A549 (cell line): Measurements from ENCODE around the gene TRAF7. TPM values are rescaled to one million over a fixed set of nuclear protein-coding genes. Genes with fewer than 3 reads are reported as not detected.

ENCODE experiments used
- ATAC-seq, 2 experiments: fragments of 200-7000 bp in 1 of 2; fragments of >200 bp in 1 of 2; cut with Nextera tagmentation in 1 of 2; cut with Tn5 transposase in 1 of 2; 3 replicates each; pipeline versions ENCODE4 v1.8.0 to v1.9.1; 2018 to 2020; ENCODE audit warnings: mild to moderate bottlenecking in 1 of 2, moderate library complexity in 1 of 2
- CTCF ChIA-PET: fragments of 300-600 bp; sonication (Branson Sonifier 250); formaldehyde crosslinking; extraction: SDS; loops from one replicate; lab custom pipeline; 2021; ENCODE audit warnings: antibody characterized with exemption, inconsistent platforms; lab: Yijun Ruan, JAX
- POLR2A ChIA-PET: fragments of 350-600 bp; formaldehyde crosslinking; extraction: SDS; loops from one replicate; lab custom pipeline; 2021; ENCODE audit warnings: antibody characterized with exemption, inconsistent platforms; lab: Yijun Ruan, JAX
- DNase-seq, 2 experiments: peaks; one replicate each; pipeline versions ENCODE4 v3.0.0 to v3.0.0-alpha.2; 2011 to 2016; ENCODE audit warnings: low read depth in 1 of 2, low spot score in 1 of 2
- FAIRE-seq: peaks from 2 replicates; lab custom pipeline; 2011; peaks lifted over from hg19 to GRCh38; lab: Jason Lieb, UNC
- H3K27ac ChIP-seq, 2 experiments: fragments of >200 bp; sonication (Bioruptor Twin); formaldehyde crosslinking; 3 replicates each; pipeline ENCODE4 v1.5.1; 2016 to 2017
- H3K4me1 ChIP-seq: fragments of >200 bp; sonication (Bioruptor Twin); formaldehyde crosslinking; 3 replicates; pipeline ENCODE4 v1.6.1; 2016
- H3K4me2 ChIP-seq: fragments of >200 bp; sonication (Bioruptor Twin); formaldehyde crosslinking; 3 replicates; pipeline ENCODE4 v1.6.1; 2016
- H3K4me3 ChIP-seq: fragments of >200 bp; sonication (Bioruptor Twin); formaldehyde crosslinking; 3 replicates; pipeline ENCODE4 v1.5.1; 2016
- H3K9me3 ChIP-seq: fragments of >200 bp; sonication (Bioruptor Twin); formaldehyde crosslinking; 3 replicates; pipeline ENCODE4 v1.6.1; 2016
- ATOH8 ChIP-seq: fragments of 250-450 bp; sonication (Bioruptor Pico); IDR thresholded peaks from 2 replicates; pipeline ENCODE4 v1.5.0; 2020; ENCODE audit warnings: low read depth, mild to moderate bottlenecking, moderate library complexity
- BCL3 ChIP-seq: fragments of >200 bp; sonication (Bioruptor Twin); formaldehyde crosslinking; IDR thresholded peaks from 3 replicates; pipeline ENCODE4 v1.6.1; 2016
- CEBPB ChIP-seq, 2 experiments: fragments of >200 bp in 1 of 2; sonication (Bioruptor Twin) in 1 of 2; formaldehyde crosslinking in 1 of 2; IDR thresholded peaks; 2 replicates each; pipeline ENCODE4 v1.6.1; 2012 to 2016
- CHD2 ChIP-seq: fragments of 150-350 bp; IDR thresholded peaks from 2 replicates; pipeline ENCODE4 v1.6.1; 2014; ENCODE audit warnings: low read length; ENCODE audit not compliant: partially characterized antibody
- E2F6 ChIP-seq: IDR thresholded peaks from 2 replicates; pipeline ENCODE4 v1.6.1; 2012; ENCODE audit warnings: low read depth, borderline replicate concordance
- ESRRA ChIP-seq: fragments of 150-350 bp; IDR thresholded peaks from 2 replicates; pipeline ENCODE4 v1.6.1; 2014; ENCODE audit warnings: mild to moderate bottlenecking, low read length, borderline replicate concordance
- FOSB ChIP-seq: fragments of 250-450 bp; sonication (Bioruptor Pico); IDR thresholded peaks from 2 replicates; pipeline ENCODE4 v1.5.0; 2020; ENCODE audit warnings: mild to moderate bottlenecking, moderate library complexity
- FOSL2 ChIP-seq, 2 experiments: fragments of 450-650 bp in 1 of 2; fragments of >200 bp in 1 of 2; sonication (Bioruptor Twin) in 1 of 2; formaldehyde crosslinking; IDR thresholded peaks; 2 replicates each; pipeline versions ENCODE4 v1.5.0 to v1.6.1; 2016 to 2020; ENCODE audit warnings: mild to moderate bottlenecking in 1 of 2, moderate library complexity in 1 of 2
- FOXS1 ChIP-seq: fragments of 250-450 bp; sonication (Bioruptor Pico); IDR thresholded peaks from 2 replicates; pipeline ENCODE4 v1.5.0; 2020; ENCODE audit warnings: mild to moderate bottlenecking, moderate library complexity
- GATA3 ChIP-seq: IDR thresholded peaks from 2 replicates; pipeline ENCODE4 v1.6.1; 2012; ENCODE audit warnings: borderline replicate concordance
- HES2 ChIP-seq: fragments of >200 bp; sonication (Bioruptor Twin); formaldehyde crosslinking; IDR thresholded peaks from 2 replicates; pipeline ENCODE4 v1.6.1; 2016
- HOXA7 ChIP-seq: fragments of 250-450 bp; sonication (Bioruptor Pico); IDR thresholded peaks from 2 replicates; pipeline ENCODE4 v1.5.0; 2020; ENCODE audit warnings: mild to moderate bottlenecking, moderate library complexity
- HOXB13 ChIP-seq: fragments of 250-450 bp; sonication (Bioruptor Pico); IDR thresholded peaks from 2 replicates; pipeline ENCODE4 v1.5.0; 2020; ENCODE audit warnings: low read depth, mild to moderate bottlenecking, moderate library complexity
- HOXB5 ChIP-seq: fragments of 250-450 bp; sonication (Bioruptor Pico); IDR thresholded peaks from 2 replicates; pipeline ENCODE4 v1.5.0; 2020; ENCODE audit warnings: mild to moderate bottlenecking, moderate library complexity
- JUN ChIP-seq, 2 experiments: fragments of >200 bp; sonication (Bioruptor Twin); formaldehyde crosslinking; IDR thresholded peaks; 2 replicates in 1 of 2; 3 replicates in 1 of 2; pipeline ENCODE4 v1.6.1; 2016 to 2017
- KDM5A ChIP-seq: fragments of 200-600 bp; sonication (generic); IDR thresholded peaks from 2 replicates; pipeline ENCODE4 v1.6.1; 2016; ENCODE audit warnings: antibody characterized with exemption, mild to moderate bottlenecking
- MAZ ChIP-seq: fragments of 150-350 bp; IDR thresholded peaks from 2 replicates; pipeline ENCODE4 v1.6.1; 2014; ENCODE audit warnings: antibody characterized with exemption, low read depth, low read length, borderline replicate concordance
- MYC ChIP-seq: IDR thresholded peaks from 2 replicates; pipeline ENCODE4 v1.6.1; 2012; ENCODE audit warnings: mild to moderate bottlenecking, inconsistent platforms, low read length, improper control_type of control experiment, borderline replicate concordance
- NPAS2 ChIP-seq: fragments of 250-450 bp; sonication (Bioruptor Pico); IDR thresholded peaks from 2 replicates; pipeline ENCODE4 v1.8.0; 2022; ENCODE audit warnings: mild to moderate bottlenecking, moderate library complexity, borderline replicate concordance
- NR3C1 ChIP-seq: fragments of >200 bp; sonication (Bioruptor Twin); formaldehyde crosslinking; IDR thresholded peaks from 3 replicates; pipeline ENCODE4 v1.6.1; 2017
- PHF8 ChIP-seq: fragments of 200-600 bp; sonication (generic); IDR thresholded peaks from 2 replicates; pipeline ENCODE4 v1.6.1; 2016; ENCODE audit warnings: low read depth, mild to moderate bottlenecking, antibody characterized with exemption, moderate library complexity, borderline replicate concordance
- RAD21 ChIP-seq, 2 experiments: fragments of >200 bp in 1 of 2; sonication (Bioruptor Twin) in 1 of 2; formaldehyde crosslinking in 1 of 2; IDR thresholded peaks in 1 of 2; conservative IDR thresholded peaks in 1 of 2; 2 replicates in 1 of 2; 3 replicates in 1 of 2; pipeline ENCODE4 v1.6.1; 2012 to 2018; ENCODE audit warnings: inconsistent platforms in 1 of 2
- RARB ChIP-seq: fragments of 250-450 bp; sonication (Bioruptor Pico); IDR thresholded peaks from 2 replicates; pipeline ENCODE4 v1.8.0; 2021; ENCODE audit warnings: mild to moderate bottlenecking, moderate library complexity
- RCOR1 ChIP-seq: fragments of 150-350 bp; IDR thresholded peaks from 2 replicates; pipeline ENCODE4 v1.6.1; 2014; ENCODE audit warnings: antibody characterized with exemption, low read length, low read depth
- RFX5 ChIP-seq: fragments of 450-650 bp; IDR thresholded peaks from 2 replicates; pipeline ENCODE4 v1.7.1; 2014; ENCODE audit warnings: antibody characterized with exemption, mild to moderate bottlenecking, moderate library complexity
- RNF2 ChIP-seq: fragments of 200-600 bp; sonication (generic); IDR thresholded peaks from 2 replicates; pipeline ENCODE4 v1.6.1; 2016; ENCODE audit warnings: low read depth, mild to moderate bottlenecking, antibody characterized with exemption, moderate library complexity, borderline replicate concordance
- TFCP2L1 ChIP-seq: fragments of 250-450 bp; sonication (Bioruptor Pico); IDR thresholded peaks from 2 replicates; pipeline ENCODE4 v1.5.0; 2021; ENCODE audit warnings: mild to moderate bottlenecking
- TP53 ChIP-seq: fragments of 250-450 bp; sonication (Bioruptor Pico); IDR thresholded peaks from 2 replicates; pipeline ENCODE4 v1.5.0; 2021; ENCODE audit warnings: mild to moderate bottlenecking, moderate library complexity
- USF2 ChIP-seq: fragments of 450-650 bp; IDR thresholded peaks from 2 replicates; pipeline ENCODE4 v1.6.1; 2014; ENCODE audit warnings: antibody characterized with exemption
- ZC3H11A ChIP-seq: fragments of 450-650 bp; IDR thresholded peaks from 2 replicates; pipeline ENCODE4 v1.6.1; 2014; ENCODE audit warnings: antibody characterized with exemption, mild to moderate bottlenecking
- ZFP36 ChIP-seq: fragments of 450-650 bp; IDR thresholded peaks from 2 replicates; pipeline ENCODE4 v1.6.1; 2014; ENCODE audit warnings: borderline replicate concordance; ENCODE audit not compliant: partially characterized antibody
- ZNF302 ChIP-seq: fragments of 250-450 bp; sonication (Bioruptor Pico); IDR thresholded peaks from 2 replicates; pipeline ENCODE4 v1.9.0; 2021; ENCODE audit warnings: inconsistent platforms, mild to moderate bottlenecking, moderate library complexity
- ZSCAN20 ChIP-seq: fragments of 250-450 bp; sonication (Bioruptor Pico); IDR thresholded peaks from 2 replicates; pipeline ENCODE4 v1.8.0; 2022; ENCODE audit warnings: mild to moderate bottlenecking, moderate library complexity
- WGBS: methylation state at CpG from one replicate; pipeline ENCODE4 v1.1.6; 2017; ENCODE audit errors: missing lambda C conversion rate; 5-methylcytosine and 5-hydroxymethylcytosine counted together
- polyA plus RNA-seq, 4 experiments: library from polyadenylated mRNA; depleted of rRNA in 3 of 4; stranded (reverse); fragments of >200 nt; fragmentation: RNase III in 1 of 4; extraction: RNeasy Plus Mini Kit Qiagen cat#74134 plus additional on column Dnase treatment in 1 of 4; gene quantifications; 2 replicates in 3 of 4; 3 replicates in 1 of 4; pipeline ENCODE4 v1.2.3, GENCODE V29; 2011 to 2017

Gene TRAF7
- polyA plus RNA-seq, 2 of the 4 experiments (the other 2 are of a cell fraction), result 31.9 to 50.0 TPM

GRCh38 chr16:2223221-2223941 is 67.8 kb downstream of the TRAF7 start, which contains the start of gene E4F1 (continued):
- TF ChIP-seq USF2, result no peak
- TF ChIP-seq TFCP2L1 (CRISPR knock-in tag), result no peak
- no peak for TF ChIP-seq ZFP36
- no peak for TF ChIP-seq RARB (CRISPR knock-in tag)
- TF ChIP-seq FOSL2 (IDR thresholded peaks at IDR 0.05), result no peak
- no peak for TF ChIP-seq FOSL2 (CRISPR knock-in tag; IDR thresholded peaks at IDR 0.05)
- no peak; the same call in 1 of the 2 replicates for TF ChIP-seq KDM5A
- TF ChIP-seq BCL3, result peak; percentile 88
- no peak for TF ChIP-seq NR3C1
- TF ChIP-seq MYC, result peak; percentile 56; the same call in 1 of the 2 replicates
- peak; percentile 96; the same call in 1 of the 2 replicates for TF ChIP-seq PHF8
- no peak for TF ChIP-seq HOXB13 (CRISPR knock-in tag)
- TF ChIP-seq RFX5, result no peak
- no peak for TF ChIP-seq FOSB
- no peak for TF ChIP-seq ATOH8
- TF ChIP-seq CHD2, result peak; percentile 78
- TF ChIP-seq CEBPB (IDR thresholded peaks at IDR 0.05), result peak; percentile 69 to 93
- TF ChIP-seq JUN (IDR thresholded peaks at IDR 0.05), result peak; percentile 24 to 71; a peak in 2 of 5 replicates
- no peak for TF ChIP-seq ZC3H11A

- POLR2A ChIA-PET, result no interaction called here
- 6% methylated on average over 11 of the region's 22 CpGs for WGBS
- FAIRE-seq, result no peak
- no peak for TF ChIP-seq HES2
- TF ChIP-seq ZC3H11A, result no peak
- TF ChIP-seq FOSB, result no peak
- TF ChIP-seq E2F6, result no peak
- TF ChIP-seq FOSL2 (IDR thresholded peaks at IDR 0.05), result no peak
- 0 out of 2 replicates have a peak, but pooled peaks have one; percentile 2 for TF ChIP-seq FOSL2 (CRISPR knock-in tag; IDR thresholded peaks at IDR 0.05)
- no peak for TF ChIP-seq RNF2
- no peak for TF ChIP-seq HOXB5 (CRISPR knock-in tag)
- TF ChIP-seq ZFP36, result no peak
- no peak for TF ChIP-seq RARB (CRISPR knock-in tag)
- peak; percentile 25; the same call in 1 of the 2 replicates for TF ChIP-seq PHF8
- TF ChIP-seq NPAS2 (CRISPR knock-in tag), result no peak
- TF ChIP-seq TP53 (CRISPR knock-in tag), result no peak
- no peak for TF ChIP-seq MAZ
- no peak for TF ChIP-seq HOXA7 (CRISPR knock-in tag)
- peak in 1 of 2 experiments; percentile 39; a peak in 3 of 5 replicates for TF ChIP-seq RAD21 (conservative IDR thresholded peaks at IDR 0.05 in 1 of 2, IDR thresholded peaks at IDR 0.05 in 1 of 2)
- TF ChIP-seq JUN (IDR thresholded peaks at IDR 0.05), result 0 out of 5 replicates have a peak, but pooled peaks of 1 of the 2 experiments have one; percentile 5
- no peak for TF ChIP-seq ZNF302 (CRISPR knock-in tag)
- TF ChIP-seq GATA3, result no peak
- no peak for TF ChIP-seq ZSCAN20 (CRISPR knock-in tag)
- no peak for TF ChIP-seq RCOR1
- TF ChIP-seq ESRRA, result no peak
- no peak for TF ChIP-seq NR3C1
- no peak for TF ChIP-seq FOXS1
Measured at GRCh38 chr16:2223942-2224486, 68.4 kb downstream of the TRAF7 start.

More at GRCh38 chr16:2223942-2224486, 68.4 kb downstream of the TRAF7 start:
- DNase-seq, result peak; percentile 53 to 61
- no peaks in the 10 kb centered on the region for H3K9me3 ChIP-seq
- H3K27ac ChIP-seq, result peak overlapping the region; percentile 96 to 97
- peak overlapping the region; percentile 99 for H3K4me2 ChIP-seq
- CTCF ChIA-PET, result interaction anchor here (1.5 kb wide), 1 partner anchor 28 kb away, joined by 3 read pairs; the partner anchor contains the start of gene ECI1
- peaks cover 25% of the 10 kb centered on the region for H3K4me1 ChIP-seq
- peak; percentile 72 to 73 for ATAC-seq
- peak overlapping the region; percentile 98 for H3K4me3 ChIP-seq
